ELF-1 (cell line): Measurements from ENCODE around the gene PTRH1.
A peak's percentile ranks its signal among the peaks of the same experiment; 100 is the strongest.
"Not testable (repeated sequence)": the region's sequence is repeated elsewhere in the genome, so short reads cannot be mapped to it uniquely, and the experiment has no call there.

Experiments
- DNase-seq: peaks from one replicate; pipeline ENCODE4 v3.0.0-alpha.2; 2016; ENCODE audit warnings: low read depth, low spot score

PTRH1 gene

GRCh38 chr9:127715470-127716337 lies at the start of gene PTRH1, which contains the start of gene TTC16:
Gene PTRH1, minus strand, starts transcription at chr9:127715663. Its CDS starts 24 bp downstream, at chr9:127715639.
Gene TTC16, plus strand, starts transcription at chr9:127716079. Its CDS starts 67 bp downstream, at chr9:127716146.
- DNase-seq, result peak; percentile 98

- peak; percentile 71 for DNase-seq
Observed at GRCh38 chr9:127763918-127764384, 48.5 kb upstream of the PTRH1 start.

- peak; percentile 60 for DNase-seq
Observed at GRCh38 chr9:127762111-127762676, 46.7 kb upstream of the PTRH1 start.

- DNase-seq, result peak; percentile 39
Observed at GRCh38 chr9:127761491-127761956, 46.1 kb upstream of the PTRH1 start.

- DNase-seq, result no peak
Observed at GRCh38 chr9:127761061-127761460, 45.6 kb upstream of the PTRH1 start.

GRCh38 chr9:127758843-127759242 lies 43.4 kb upstream of the PTRH1 start:
- DNase-seq, result no peak

GRCh38 chr9:127756776-127757175 lies 41.3 kb upstream of the PTRH1 start:
- DNase-seq, result not testable (repeated sequence)

GRCh38 chr9:127756233-127756632 lies 40.8 kb upstream of the PTRH1 start:
- DNase-seq, result no peak

GRCh38 chr9:127755061-127756060 lies 39.9 kb upstream of the PTRH1 start:
- no peak for DNase-seq

GRCh38 chr9:127754099-127755060 lies 38.9 kb upstream of the PTRH1 start:
- no peak for DNase-seq

- DNase-seq, result no peak
Observed at GRCh38 chr9:127753622-127754021, 38.2 kb upstream of the PTRH1 start.

- no peak for DNase-seq
Observed at GRCh38 chr9:127753148-127753547, 37.7 kb upstream of the PTRH1 start.

- peak; percentile 44 for DNase-seq
Observed at GRCh38 chr9:127751269-127752054, 36.0 kb upstream of the PTRH1 start.

GRCh38 chr9:127749090-127749787 lies 33.8 kb upstream of the PTRH1 start:
- no peak for DNase-seq

GRCh38 chr9:127746959-127747569 lies 31.6 kb upstream of the PTRH1 start:
- no peak for DNase-seq

- no peak for DNase-seq
Observed at GRCh38 chr9:127744398-127745110, 29.1 kb upstream of the PTRH1 start.

- peak; percentile 97 for DNase-seq
Observed at GRCh38 chr9:127742435-127743088, 27.1 kb upstream of the PTRH1 start.
